Renal pelvis (tissue), 12 donors: ENCODE data around the gene C8A. TPM values are rescaled to one million over a fixed set of nuclear protein-coding genes. Genes with fewer than 3 reads are reported as not detected.

Experiments
- DNase-seq: peaks from one replicate; pipeline ENCODE4 v3.0.0-alpha.2; 2013
- long read RNA-seq, 16 experiments: transcript quantifications; one replicate each; lab custom pipeline, GENCODE V29; 2026
- polyA plus RNA-seq, 3 donors: library from polyadenylated mRNA; unstranded; fragments of 120-200 nt; gene quantifications; one replicate each; pipeline ENCODE4 v1.2.1, GENCODE V29; 2013; ENCODE audit not compliant: insufficient read length in 3 of 3

Gene C8A
- not detected for polyA plus RNA-seq
- long read RNA-seq, donor 1 = 0 reads
- long read RNA-seq, donor 2 = 0 reads
- long read RNA-seq, donor 3 = 0 reads
- long read RNA-seq, donor 4 = 0 reads
- long read RNA-seq, donor 5 = 0 reads
- long read RNA-seq, donor 6 = 0 reads
- long read RNA-seq, donor 7 = 0 reads
- long read RNA-seq, donor 8 = 0 reads
- long read RNA-seq, donor 9 = 0 reads
- long read RNA-seq, donor 10 = 0 reads
- long read RNA-seq, donor 11 = 0 reads
- long read RNA-seq, donor 12 = 0 reads
- long read RNA-seq, donor 13 = 0 reads
- long read RNA-seq, donor 14 = 0 reads
- long read RNA-seq, donor 15 = 0 reads
- long read RNA-seq, donor 16 = 0 reads

DNA sequence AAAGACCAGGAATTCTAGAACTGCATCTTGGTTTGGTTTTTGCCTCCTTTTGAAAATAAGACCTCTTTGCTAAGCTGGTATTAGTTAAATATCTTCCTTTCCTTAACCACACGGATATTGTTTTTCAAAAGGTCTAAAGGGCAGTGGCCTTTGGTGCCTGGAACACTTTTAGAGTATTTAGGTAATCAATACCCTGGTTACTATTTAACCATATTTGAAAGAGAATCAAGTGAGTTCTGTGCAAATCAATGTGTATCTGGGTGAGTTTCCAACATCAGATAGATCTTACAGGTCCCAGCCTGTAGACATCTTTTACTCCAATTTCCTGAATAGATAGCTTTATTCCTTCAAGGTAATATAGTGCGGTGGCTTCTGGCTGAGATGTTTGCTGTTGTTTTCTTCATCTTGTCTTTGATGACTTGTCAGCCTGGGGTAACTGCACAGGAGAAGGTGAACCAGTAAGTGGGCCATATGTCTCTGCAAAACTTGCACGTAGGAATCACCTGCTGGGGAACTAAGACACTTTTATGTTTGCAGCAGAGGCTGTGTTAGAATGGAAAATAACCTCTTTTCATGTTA is at the start of gene C8A:
Gene C8A, plus strand, starts transcription at position 277 of the 579 bp plus-strand sequence. Its CDS starts 105 bp downstream, at position 382.
- DNase-seq = no peak

DNA sequence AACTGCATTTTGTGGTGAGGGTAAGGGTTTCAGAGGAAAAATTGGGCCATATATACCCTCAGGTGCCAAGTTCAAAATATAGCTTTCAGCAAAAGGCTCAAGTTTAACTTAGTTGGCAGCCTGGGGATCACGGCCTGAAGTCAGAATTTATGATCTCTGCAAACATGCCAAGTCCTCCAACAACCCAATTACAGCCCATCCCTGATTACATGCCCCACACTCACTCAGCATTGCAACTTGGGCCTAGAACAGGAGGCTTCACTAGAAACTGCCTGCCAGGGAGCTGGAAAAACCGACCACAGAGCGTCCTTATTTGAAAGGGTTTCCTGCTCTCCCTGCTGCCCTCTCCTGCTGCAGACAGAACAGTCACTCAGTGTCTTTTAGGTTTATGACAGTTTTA is 47.8 kb upstream of the C8A start:
- no peak for DNase-seq

DNA sequence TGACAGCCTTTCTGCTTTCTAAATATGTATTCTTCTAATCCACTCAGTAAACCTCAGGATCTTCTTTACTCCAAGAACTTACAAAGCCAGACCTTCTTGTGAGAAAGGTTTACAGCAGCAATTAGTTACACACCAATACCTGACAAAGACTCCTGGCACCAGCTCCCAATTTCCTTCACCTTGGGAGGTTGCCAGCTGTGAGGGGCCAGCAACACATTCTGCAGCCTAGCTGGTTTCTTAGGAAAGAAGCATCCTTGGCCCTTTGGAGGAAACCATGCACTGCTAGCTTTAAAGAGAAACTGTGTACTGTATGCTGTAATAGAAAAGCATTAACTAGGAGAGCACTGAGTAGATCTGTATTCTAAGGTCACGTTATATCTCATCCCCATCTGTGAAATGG is 46.2 kb upstream of the C8A start:
- DNase-seq = no peak

DNA sequence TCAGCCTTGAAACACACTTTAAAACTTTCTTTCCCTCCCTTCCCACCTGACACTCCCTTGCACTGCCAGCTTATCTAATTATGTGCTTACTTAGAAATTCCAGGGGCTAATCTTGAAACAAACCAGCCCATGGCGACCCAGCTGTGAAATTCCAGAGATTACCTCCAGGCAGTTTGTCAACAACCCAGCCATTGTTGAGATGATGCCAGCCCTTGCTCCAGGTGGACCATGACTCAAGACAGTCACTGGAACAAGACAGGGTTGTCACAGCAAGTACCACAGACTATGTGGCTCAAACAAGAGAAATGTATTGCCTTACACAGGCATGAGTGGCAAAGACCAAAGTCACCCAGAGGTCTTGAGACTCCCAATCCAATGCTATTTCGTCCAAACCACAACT is 43.3 kb upstream of the C8A start:
- DNase-seq = no peak

DNA sequence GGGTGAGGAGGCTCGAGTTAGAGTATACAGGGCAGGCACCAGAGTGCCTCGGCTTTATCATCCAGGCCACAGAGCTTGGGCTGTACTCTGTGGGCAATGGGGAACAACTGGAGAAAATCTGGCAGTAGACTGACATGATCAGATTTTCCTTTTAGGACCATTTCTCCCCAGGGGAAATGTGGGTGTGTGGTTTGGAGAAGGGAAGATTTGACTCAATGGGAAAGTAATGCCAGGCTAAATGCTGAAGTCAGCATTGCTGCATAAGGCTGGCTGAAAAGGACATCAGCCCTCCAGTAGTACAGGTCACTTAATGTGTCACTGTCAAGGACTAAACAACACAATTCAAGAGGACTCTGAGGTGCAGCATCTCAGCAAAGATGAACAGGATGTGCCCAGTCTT is 40.4 kb upstream of the C8A start:
- DNase-seq = no peak

DNA sequence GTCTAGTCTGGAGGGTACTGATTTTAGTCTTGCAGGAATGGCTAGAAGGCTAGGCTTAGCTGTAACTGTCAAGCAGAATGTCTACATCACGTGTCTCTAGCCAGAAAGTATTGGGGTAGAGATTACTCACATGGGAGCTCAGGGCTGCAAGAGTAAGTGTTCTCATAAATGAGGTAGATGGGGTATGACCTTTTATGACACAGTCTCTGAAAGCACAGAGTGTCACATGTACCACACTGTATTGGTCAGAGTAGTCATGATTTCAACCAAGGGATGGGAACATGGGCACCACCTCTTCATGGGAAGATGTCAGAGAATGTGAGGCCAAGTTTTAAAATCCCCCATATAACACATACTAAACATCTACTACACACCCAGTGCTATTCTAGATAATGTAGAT is 38.3 kb upstream of the C8A start:
- no peak for DNase-seq

DNA sequence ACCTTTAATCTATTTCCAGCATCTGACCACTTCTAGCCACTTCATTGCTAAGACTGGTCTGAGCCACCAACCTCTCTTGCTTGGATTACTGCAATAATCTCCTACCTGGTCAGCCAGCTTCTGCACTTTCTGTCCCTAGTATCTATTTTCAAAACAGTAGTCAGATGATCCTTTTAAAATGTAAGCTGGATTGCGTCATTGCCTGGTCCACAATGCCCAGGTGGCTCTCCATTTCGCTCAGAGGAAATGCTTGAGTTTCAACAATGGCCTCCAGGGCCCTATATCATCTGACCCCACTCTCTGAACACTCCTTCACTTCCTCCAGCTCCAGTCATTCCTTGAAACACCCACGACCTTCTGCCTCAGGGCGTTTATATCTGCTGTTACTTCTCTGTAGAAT is 37.7 kb upstream of the C8A start:
- DNase-seq = no peak

DNA sequence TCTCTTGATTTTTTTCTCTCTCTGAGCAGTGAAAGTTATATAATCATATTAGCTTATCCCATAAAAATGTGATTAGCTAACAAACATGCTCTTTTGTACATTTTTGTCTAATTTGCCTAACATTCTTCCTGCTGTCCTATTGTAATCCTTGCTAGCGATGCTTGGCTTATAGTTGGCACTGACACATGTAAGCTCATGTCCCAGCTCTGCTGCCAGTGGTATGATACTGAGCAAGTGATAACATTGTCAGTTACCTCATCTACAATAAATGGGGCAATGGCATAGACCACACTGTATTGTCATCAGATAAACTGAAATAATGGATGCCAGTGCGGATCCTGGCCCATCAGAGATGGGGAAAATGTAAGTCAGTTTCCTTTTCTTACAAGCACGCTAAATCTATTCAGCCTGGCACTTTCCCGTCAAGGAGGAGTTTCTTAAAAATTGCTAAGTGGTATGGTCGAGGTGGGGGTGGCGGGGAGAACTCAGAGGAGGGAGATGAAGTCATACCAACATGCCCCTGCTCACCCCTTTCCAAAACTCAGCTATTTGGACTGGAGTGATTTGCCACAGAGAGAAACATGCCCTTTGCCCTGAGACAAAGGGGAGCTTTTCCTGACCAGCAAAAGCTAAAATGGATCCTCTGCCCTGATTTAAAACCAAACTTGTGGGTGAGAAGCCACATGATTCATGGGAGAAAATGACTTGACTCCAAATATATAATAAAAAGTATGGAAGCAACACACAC is 36.7 kb upstream of the C8A start:
- no peak for DNase-seq

DNA sequence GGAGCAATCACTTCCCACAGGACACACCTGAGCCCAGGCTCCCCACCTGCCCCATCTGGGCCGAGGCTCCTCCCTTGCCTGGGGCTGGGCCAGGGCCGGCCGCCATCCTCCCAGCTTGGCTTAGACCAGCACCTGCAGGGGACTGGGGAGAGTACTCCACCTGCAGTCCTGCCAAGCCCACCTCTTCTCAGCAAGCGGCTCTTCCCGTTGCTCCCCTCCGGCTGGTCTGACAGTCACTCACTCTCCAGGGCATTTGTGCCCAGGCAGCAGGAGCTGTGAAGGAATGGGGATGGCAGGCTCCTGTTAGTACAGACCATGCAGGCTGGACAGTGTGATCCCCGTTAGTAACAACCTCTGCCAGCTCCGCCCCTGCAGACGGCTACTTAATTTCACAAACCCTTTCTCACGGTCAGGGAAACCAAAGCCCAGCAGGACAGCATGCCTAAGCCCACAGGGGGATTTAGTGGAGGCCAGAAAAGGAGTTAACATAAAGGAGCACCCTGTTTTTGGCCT is 35.2 kb upstream of the C8A start, which contains the start of gene FYB2:
Gene FYB2, minus strand, starts transcription at position 18 of the 513 bp plus-strand sequence. CDS start 114 bp downstream, outside the sequence.
- no peak for DNase-seq

DNA sequence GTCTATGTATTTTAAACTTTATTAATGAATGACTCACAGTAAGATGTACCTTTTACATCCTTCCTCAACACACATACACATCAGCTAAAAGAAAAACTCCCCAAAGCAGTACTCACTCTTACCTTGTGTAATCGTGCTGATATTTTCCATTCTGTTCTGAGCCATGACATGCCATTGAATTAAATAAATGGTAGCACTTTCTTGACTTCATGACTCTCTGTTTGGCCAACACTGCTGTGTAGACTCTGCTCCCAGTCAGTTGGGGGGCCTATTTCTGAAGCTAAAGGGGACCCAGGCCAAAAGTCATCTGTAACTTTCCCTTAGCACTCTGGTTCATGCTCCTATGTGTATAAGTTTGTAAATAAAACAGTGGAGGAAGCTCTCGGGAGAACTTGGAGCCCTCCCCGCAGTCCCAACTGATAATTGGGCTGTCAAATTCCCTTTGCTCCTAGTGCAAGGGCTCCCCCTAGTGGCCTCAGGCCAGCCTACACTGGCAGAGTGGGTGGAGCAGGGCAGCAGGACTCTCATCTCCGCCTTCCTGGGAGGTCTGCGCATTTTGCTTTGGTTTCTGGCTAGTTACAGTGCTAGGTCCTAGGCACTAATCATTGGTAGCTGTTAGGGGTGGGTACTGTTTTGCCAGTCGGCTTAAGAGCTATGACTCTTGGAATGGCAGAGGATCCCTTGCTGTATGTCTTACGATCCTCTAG is 33.7 kb upstream of the C8A start:
- peak; percentile 53 for DNase-seq

DNA sequence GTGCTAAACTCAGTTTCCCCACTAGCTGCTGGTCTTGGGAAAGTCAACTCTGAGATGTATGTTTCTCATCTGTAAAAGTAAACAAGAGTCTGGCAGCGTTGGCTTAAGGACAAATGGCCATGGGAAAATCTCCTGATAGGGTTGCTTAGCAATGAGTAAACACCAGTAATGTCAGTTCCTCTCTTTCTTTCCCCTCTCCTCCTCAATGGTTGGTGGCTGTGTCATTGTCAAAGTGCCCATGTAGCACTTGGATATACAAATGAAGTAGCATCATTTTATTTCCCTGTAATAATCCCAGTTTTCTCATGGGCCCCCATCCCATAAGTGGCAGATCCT is 33.2 kb upstream of the C8A start:
- no peak for DNase-seq

DNA sequence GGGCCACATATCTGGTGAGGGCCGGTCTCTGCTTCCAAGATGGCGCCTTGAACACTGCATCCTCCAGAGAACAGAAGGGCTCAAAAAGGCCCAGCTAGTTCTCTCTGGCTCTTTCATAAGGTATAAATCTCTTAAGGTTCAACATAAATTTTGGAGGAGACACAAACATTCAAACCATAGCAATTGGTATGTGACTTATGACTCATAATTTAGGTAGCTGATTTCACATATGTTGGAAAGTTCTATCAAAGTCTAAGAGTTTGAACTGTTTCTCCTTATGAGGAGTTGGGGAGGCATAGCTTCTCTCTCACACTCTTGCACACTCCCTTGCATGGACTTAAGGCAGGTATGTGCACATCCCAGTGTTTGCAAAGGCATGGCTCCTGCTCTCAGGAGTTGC is 30.3 kb upstream of the C8A start:
- DNase-seq = no peak

DNA sequence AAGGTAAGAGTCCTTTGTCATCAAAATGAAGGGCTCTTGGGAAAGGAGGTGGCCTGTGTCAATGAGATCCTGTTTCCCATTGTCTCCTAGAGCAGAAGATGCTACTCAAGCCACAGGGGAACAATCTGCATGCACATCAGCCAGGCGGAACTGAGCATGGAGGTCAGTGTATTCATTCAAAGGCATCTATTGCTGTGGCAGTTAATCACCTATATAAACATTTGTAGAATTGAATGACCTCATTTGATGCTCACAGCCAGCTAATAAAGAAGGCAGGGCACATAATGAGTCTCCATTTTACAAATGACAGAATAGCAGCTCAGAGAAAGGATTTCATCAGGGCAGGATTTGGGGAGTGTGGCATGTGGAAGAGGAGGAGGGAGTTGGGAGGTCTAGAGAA is 29.7 kb upstream of the C8A start:
- no peak for DNase-seq

DNA sequence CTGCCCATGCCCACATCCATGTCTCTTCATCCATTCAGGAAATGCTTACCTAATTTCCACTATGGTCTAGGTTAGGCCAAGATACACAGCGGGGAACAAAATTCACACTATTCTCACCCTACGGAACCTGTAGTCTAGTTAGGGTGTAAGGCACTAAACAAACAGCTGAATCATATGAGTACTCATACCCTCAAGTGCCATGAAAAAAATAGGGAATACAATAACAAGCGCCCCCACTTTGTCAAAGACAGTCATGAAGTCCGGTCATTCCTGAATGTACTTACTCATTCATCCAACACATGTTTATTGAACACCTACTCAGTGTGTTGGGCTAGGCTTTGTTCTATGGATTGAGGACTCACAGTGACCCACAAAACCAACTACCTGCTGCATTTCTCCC is 29.2 kb upstream of the C8A start:
- no peak for DNase-seq

DNA sequence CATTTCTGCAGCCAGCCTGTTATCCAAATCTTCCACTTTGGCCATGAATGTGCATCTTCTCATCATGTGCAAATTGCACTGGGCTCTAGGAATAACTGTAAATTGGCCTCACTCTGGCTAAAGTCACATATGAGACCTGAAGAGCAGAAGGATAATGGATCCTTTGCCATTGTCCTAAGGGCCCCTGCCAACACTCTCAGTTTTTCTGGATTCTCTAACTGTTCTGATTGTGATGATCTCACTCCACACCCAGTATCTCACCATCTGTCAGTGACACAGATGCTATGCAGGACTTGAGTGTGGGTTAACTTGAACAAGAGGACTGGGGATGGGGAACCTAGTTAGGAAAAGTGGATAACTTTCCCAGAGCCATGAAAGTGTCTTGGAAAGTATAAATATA is 26.9 kb upstream of the C8A start:
- DNase-seq = no peak

DNA sequence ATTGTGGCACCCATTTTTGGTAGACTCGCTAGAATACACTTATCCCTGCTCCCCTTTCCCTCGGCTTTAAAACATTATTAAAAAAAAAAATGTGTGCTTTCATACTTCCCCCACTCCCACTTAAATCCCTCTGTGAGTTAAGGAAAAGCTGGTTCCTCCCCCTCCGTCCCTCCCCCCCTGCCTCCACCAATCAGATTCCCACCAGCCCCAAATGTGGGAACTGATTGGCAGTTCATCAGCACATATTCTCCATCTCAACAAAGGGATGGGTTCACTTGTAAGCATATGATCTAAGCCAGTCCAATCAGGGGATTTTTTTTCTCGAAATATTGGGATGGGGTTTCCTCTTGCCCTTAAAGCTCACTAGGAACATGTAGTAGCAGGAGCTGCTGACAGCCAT is 24.5 kb upstream of the C8A start:
- no peak for DNase-seq

DNA sequence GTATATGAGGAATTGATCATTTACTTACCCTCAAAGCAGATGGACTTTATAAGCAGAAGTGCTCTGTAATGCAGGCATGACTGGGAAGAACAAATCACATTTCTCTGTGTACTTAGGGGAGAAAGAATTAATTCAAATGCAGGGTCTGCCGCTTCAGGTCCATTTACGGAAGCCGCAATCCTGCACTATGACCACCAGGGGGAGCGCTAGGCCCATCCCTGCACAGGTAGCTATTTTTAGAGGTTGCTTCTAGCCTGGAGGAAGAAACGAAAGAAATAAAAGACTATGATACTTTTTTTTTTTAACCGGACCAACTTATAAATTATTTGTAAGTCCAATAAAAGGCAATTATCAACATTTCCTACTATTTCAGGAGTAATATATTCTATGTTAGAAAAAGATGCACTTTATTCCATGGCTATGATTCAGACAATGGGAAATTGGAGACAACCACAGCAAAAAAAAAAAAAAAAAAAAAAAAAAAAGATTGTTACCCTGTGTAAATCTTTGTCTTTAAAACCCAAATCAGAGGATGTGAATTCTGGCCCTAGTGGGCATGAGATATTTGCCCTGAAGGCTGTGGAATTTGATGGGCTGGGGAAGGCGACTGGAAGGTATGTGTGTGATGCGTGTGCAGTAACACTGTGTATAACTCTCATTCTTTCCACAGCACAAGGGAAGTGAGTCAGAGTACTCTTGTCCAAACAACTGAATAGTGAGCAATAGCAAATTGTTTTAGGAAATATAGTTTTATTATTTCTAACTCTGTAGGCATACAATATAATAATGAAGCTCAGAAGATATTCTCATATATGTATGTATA is 22.5 kb upstream of the C8A start:
- peak; percentile 77 for DNase-seq

DNA sequence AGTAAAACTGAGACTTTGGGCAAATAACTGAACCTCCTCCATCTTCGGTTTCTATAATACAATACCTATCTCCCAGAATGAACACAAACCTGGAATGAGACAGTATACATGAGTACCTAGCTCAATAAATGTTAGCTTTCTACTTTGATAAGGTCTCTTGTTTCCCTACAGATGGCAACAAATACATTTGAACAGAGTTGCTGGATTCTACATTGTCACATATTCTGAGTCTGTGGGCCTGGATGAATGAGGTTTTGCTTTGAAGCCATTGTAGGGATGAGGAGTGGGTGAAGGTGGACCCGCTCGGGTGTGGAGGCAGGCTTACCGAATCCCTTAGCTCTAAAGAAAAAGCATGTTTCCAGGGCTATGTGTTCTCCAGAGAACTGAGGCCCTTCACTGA is 21.5 kb upstream of the C8A start:
- no peak for DNase-seq

DNA sequence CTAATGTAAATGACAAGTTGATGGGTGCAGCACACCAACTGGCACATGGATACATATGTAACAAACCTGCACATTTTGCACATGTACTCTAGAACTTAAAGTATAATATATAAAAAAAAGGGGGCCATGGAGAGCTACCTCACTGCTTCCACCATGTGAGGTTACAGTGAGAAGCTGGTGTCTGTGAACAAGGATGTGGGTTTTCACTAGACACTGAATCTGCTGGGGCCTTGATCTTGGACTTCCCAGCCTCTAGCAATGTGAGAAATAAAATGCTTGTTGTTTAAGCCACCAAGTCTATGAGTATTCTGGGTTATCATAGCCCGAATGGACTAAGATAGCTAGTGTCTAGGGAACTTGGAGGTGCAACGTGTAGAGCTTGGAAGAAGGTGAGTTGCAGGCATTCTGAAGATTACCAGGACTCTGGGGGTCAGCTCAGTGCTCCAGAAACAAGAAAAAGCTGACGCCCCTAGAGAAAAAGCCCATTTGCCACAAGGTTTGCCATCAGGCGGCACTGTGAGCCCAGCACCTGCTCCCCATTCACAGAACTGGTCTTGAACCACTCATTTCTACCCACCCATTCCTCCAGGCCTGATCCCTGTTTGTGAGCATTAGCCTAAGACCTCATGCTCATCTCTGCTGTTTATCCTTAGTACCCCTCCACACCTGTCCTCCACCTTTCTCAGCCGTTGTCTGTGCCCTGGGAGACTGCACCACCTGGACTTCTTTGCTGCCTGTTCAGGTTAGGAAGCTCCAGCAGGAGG is 20.3 kb upstream of the C8A start:
- DNase-seq = no peak

DNA sequence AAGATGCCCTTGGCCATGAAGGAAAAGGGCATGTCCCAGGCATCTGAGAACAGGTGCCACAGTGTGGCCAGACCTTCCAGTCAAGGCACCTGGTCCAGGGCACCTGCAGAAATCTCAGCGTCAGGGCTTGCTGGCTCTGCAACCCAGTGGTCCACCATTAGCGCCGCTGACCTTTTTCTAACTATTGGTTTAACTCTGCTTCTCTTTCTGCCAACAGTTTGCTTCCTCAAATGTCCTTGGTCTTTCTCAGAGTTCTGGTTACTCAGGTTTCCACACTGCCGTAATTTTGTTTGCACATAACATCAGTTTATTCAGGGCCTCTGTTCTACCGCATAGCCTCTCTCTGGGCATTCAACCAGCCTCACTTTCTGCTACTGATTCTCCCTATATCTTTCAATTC is 18.9 kb upstream of the C8A start:
- DNase-seq = no peak

DNA sequence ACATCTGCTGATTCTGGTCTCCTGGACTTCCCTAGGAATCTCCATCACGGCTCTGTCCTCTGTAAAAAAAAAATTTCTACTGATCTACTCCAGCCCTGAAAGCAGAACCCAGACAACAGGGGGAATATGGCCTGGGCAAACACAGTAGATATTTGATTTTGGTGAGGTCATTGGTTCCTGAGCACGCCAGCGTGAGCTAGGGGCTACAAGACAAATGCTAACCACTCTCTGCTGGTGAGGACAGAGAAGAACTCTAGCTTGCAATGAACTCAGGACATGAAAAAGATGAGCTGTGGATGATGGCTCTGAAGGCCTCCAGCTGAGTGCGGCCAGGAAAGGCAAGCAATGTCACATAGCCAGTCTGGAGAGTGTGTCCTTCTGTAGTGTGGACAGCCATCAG is 18.2 kb upstream of the C8A start:
- no peak for DNase-seq
